GM19193 (cell line): ENCODE measurements around the gene CCKAR.

Experiments used
- POLR2A ChIP-seq: IDR thresholded peaks from 4 replicates; pipeline ENCODE4 v1.6.1; 2011; ENCODE audit not compliant: insufficient read depth, insufficient read length; ENCODE audit errors: extremely low read depth

Gene CCKAR

DNA sequence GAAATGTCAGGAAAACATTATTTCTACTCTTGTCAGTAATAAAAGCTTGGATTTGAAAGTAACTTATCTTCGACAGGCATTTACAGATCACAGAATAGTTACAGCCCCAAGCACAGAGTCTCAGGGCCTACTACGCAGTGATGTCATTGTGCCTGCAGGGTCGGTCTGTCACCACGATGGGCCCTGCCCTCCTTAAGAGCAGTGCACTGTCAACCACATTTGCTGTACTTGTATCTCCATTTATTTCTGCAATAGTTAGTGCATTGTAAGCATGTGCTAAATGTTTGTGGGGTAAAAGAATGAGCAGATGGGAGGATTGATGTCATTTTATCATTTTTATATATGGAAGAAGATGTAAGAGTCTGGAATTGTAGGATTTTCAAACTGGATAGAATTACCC, 13.6 kb upstream of the CCKAR start:
- no peak for TF ChIP-seq POLR2A

DNA sequence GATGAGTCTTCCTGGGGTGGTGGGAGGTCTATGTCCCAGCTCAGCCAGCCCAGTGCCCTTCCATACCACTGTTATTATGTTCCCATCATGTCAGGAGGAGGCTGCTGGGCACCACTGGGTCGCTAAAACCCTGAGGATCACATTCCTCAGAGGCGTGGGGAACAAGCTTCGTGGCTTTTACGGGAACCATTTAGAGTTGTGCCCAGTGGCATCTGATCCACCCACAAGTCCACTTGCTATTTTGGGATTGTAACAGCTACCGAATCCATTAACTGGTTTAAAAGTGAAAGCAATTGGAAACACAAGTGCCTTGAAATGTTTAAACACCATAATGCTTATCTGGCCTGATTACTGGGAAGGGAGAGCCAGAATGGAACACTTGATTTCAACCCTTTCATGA, 13.1 kb upstream of the CCKAR start:
- TF ChIP-seq POLR2A: no peak

DNA sequence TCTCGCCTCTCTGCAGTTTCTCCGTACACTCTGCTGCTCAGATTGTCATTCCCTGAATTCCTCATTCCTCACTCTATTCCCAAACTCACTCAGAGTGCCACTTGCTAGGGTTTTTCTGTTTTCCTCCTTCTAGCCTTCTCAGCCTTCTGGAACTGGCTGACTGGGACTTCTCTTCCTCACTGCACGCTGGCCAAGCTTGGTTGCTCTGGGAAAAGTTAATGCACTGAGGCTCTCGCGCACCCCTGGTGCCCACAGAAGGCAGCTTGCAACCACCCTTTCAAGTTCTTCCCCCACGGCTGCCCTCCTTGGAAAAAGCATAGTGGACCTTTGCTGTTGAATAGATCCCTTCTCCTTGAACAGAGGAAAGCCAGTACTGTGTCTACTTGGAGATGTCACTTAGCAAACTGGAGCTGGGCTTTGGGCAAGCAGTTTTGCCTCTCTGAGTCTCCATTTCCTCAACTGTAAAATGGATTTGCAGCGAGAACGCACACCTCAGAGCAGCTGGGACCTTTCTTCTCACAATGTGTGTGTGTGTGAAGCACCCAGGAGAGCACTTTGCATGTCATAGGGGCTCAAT, 6.0 kb upstream of the CCKAR start:
- no peak for TF ChIP-seq POLR2A

DNA sequence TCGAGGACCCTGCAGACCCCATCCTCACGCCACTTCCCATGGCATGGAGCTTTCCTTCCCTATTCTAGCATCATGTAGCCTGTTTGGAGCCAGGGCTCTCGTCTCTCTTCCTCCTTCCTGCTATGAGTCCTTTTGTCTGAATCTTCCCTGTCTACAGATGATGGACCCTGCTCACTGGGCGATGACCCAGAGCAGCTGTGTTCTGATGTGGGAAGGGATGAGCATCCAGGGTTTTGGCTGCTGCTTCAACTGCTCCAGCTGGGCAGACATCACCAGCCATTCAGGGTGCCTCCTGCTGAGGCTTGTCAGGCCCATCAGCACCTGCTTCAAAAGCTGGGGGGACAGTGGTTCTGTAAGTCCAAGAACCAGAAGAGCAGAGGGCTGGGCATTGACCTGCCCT, 3.2 kb upstream of the CCKAR start:
- no peak for TF ChIP-seq POLR2A

GRCh38 chr4:26491449-26492170, 1.3 kb upstream of the CCKAR start:
- no peak for TF ChIP-seq POLR2A

- TF ChIP-seq POLR2A: no peak
These were observed 638 bp upstream of the CCKAR start for GRCh38 chr4:26490960-26491284.

GRCh38 chr4:26489101-26489985, 941 bp downstream of the CCKAR start:
- no peak for TF ChIP-seq POLR2A

DNA sequence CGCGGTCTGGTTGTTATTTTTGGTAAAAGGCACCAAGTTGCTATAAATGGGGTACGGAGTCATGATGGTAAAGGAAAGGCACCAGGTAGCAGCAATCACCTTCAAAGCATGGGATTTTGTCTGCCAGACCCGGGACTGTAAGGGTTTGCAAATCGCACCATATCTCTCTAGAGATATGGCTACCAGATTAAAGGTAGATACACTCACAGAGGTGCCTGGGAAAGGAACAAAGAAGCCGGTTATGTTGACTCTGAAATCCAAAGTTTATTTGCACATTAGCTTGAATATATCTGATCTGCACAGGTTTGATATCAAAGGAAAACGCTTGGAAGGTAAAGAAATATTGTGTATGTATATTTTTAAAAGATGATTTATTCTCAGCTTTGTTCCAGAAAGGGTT, 4.6 kb downstream of the CCKAR start:
- no peak for TF ChIP-seq POLR2A

- no peak for TF ChIP-seq POLR2A
These were observed 5.8 kb downstream of the CCKAR start for GRCh38 chr4:26484516-26484915.

- no peak for TF ChIP-seq POLR2A
These were observed 6.2 kb downstream of the CCKAR start for GRCh38 chr4:26484032-26484515.

GRCh38 chr4:26482508-26483462, 7.5 kb downstream of the CCKAR start:
- TF ChIP-seq POLR2A: no peak

GRCh38 chr4:26478330-26478729, 12.0 kb downstream of the CCKAR start:
- no peak for TF ChIP-seq POLR2A

- TF ChIP-seq POLR2A: no peak
These were observed 13.7 kb downstream of the CCKAR start for GRCh38 chr4:26476545-26476944.

DNA sequence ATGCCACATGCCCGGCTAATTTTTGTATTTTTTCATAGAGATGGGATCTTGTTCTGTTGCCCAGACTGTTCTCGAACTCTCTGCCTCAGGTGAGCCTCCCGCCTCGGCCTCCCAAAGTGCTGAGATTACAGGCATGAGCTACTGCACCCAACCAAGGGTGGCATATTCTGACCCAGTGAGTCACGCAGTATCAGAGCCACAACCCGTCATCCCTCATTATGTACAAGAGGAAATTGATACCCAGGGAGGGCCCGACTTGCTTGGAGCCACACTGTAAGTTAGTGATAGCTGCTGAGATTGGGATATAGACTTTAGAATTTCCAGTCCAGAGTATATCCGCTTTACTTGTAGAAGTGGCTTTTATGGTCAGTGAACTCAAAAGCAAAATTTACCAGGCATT, 14.6 kb downstream of the CCKAR start:
- no peak for TF ChIP-seq POLR2A

GRCh38 chr4:26474551-26474950, 15.7 kb downstream of the CCKAR start:
- no peak for TF ChIP-seq POLR2A
